Tibial artery (tissue), 4 donors: Measurements from ENCODE around the gene FADD.

Experiments
- DNase-seq, 2 donors: peaks; one replicate each; pipeline ENCODE4 v3.0.0-alpha.2; 2019
- H3K27ac ChIP-seq, 2 donors: fragments of 200-600 bp; sonication (generic) in 1 of 2; 1 replicate in 1 of 2; 2 replicates in 1 of 2; pipeline ENCODE4 v1.5.1; 2018 to 2019; ENCODE audit warnings: mild to moderate bottlenecking in 1 of 2
- H3K27me3 ChIP-seq, 2 donors: fragments of 200-600 bp; sonication (generic) in 1 of 2; one replicate each; pipeline versions ENCODE4 v1.5.1 to v1.6.0; 2016 to 2019
- H3K36me3 ChIP-seq, 3 donors: fragments of 200-600 bp; sonication (generic) in 2 of 3; one replicate each; pipeline ENCODE4 v1.5.1; 2016 to 2019; ENCODE audit warnings: mild to moderate bottlenecking in 2 of 3
- H3K4me1 ChIP-seq, 4 donors: fragments of 200-600 bp; sonication (generic) in 2 of 4; 1 replicate in 3 of 4; 2 replicates in 1 of 4; pipeline ENCODE4 v1.5.1; 2016 to 2019
- H3K4me3 ChIP-seq, 2 donors: fragments of 200-600 bp; sonication (generic) in 1 of 2; 1 replicate in 1 of 2; 2 replicates in 1 of 2; pipeline ENCODE4 v1.5.1; 2018 to 2019; ENCODE audit warnings: mild to moderate bottlenecking in 2 of 2
- H3K9me3 ChIP-seq, 3 donors: fragments of 200-600 bp; sonication (generic) in 1 of 3; one replicate each; pipeline ENCODE4 v1.5.1; 2016 to 2019
- intact Hi-C: fragments of 100-400 bp; cut with DNase I; formaldehyde crosslinking; loops from one replicate; pipeline ENCODE4 v1.15.0; 2023; ENCODE audit warnings: low total_unique reads
- TF ChIP-seq, protein P1 (sequence below), 2 experiments: fragments of 200-600 bp in 1 of 2; fragments of 450-650 bp in 1 of 2; IDR thresholded peaks; one replicate each; pipeline ENCODE4 v1.5.1; 2017 to 2019; ENCODE audit warnings: antibody characterized with exemption in 2 of 2, mild to moderate bottlenecking in 1 of 2, moderate library complexity in 1 of 2

Gene FADD

DNA sequence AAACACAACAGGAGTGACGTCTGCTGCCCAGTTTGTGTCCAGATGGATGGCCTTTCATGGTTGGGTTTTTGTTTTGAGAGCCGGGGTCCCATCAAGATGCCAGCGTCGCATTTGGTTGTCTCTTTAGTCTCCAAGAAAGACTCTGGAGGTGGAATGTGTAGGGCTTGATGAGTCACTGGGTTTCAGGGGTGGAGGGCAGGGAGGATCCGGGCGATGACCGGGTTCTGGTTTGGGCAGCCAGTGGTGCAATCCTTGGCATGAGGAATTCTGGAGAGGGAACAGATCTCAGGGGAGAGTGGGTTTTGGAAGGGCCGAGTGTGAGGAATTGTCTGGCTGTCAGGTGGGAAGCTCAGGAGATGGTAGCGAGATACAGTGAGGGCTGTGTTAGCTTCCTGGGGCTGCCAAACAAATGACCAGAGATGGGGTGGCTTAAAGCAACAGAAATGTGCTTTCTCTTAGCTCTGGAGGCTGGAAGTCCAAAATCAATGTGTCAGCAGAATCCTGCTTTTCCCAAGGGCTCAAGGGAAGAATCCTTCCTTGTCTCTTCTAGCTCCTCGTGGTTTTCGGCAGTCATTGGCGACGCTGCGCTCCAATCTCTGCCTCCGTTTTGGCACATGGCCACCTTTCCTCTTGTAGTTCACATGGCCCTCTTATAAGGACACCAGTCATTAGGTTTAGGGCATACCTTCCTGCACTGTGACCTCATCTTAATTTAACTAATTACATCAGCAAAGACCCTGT is 41.0 kb downstream of the FADD start:
- Histone ChIP-seq H3K27me3 (peaks cover 0 to 9% of the 10 kb centered on the region in 2 donors), H3K27ac (no peak overlapping the region), H3K4me3 (no peak overlapping the region), H3K9me3 (no peaks in the 10 kb centered on the region), H3K36me3 (no peaks in the 10 kb centered on the region), H3K4me1 (no peaks in the 10 kb centered on the region)
- TF ChIP-seq, protein P1, sequence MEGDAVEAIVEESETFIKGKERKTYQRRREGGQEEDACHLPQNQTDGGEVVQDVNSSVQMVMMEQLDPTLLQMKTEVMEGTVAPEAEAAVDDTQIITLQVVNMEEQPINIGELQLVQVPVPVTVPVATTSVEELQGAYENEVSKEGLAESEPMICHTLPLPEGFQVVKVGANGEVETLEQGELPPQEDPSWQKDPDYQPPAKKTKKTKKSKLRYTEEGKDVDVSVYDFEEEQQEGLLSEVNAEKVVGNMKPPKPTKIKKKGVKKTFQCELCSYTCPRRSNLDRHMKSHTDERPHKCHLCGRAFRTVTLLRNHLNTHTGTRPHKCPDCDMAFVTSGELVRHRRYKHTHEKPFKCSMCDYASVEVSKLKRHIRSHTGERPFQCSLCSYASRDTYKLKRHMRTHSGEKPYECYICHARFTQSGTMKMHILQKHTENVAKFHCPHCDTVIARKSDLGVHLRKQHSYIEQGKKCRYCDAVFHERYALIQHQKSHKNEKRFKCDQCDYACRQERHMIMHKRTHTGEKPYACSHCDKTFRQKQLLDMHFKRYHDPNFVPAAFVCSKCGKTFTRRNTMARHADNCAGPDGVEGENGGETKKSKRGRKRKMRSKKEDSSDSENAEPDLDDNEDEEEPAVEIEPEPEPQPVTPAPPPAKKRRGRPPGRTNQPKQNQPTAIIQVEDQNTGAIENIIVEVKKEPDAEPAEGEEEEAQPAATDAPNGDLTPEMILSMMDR (IDR thresholded peaks at IDR 0.05): no peak
- no peak for DNase-seq
- intact Hi-C loops: no loop called here

- no peak for DNase-seq
- Histone ChIP-seq H3K27me3 (peaks cover 0 to 5% of the 10 kb centered on the region in 2 donors), H3K4me1 (no peaks in the 10 kb centered on the region), H3K4me3 (no peak overlapping the region), H3K36me3 (no peaks in the 10 kb centered on the region), H3K27ac (no peak overlapping the region), H3K9me3 (no peaks in the 10 kb centered on the region)
- intact Hi-C loops: no loop called here
- TF ChIP-seq, protein P1 (IDR thresholded peaks at IDR 0.05): no peak
Observed at GRCh38 chr11:70244698-70245097, 41.6 kb downstream of the FADD start.

- no peak for DNase-seq
- intact Hi-C loops: no loop called here
- H3K4me1 ChIP-seq: no peaks in the 10 kb centered on the region
- no peaks in the 10 kb centered on the region for H3K9me3 ChIP-seq
- H3K27me3 ChIP-seq: no peaks in the 10 kb centered on the region
- TF ChIP-seq, protein P1 (IDR thresholded peaks at IDR 0.05): no peak
- H3K27ac ChIP-seq: no peak overlapping the region
- no peaks in the 10 kb centered on the region for H3K36me3 ChIP-seq
- no peak overlapping the region for H3K4me3 ChIP-seq
Observed at GRCh38 chr11:70246196-70246595, 43.1 kb downstream of the FADD start.

DNA sequence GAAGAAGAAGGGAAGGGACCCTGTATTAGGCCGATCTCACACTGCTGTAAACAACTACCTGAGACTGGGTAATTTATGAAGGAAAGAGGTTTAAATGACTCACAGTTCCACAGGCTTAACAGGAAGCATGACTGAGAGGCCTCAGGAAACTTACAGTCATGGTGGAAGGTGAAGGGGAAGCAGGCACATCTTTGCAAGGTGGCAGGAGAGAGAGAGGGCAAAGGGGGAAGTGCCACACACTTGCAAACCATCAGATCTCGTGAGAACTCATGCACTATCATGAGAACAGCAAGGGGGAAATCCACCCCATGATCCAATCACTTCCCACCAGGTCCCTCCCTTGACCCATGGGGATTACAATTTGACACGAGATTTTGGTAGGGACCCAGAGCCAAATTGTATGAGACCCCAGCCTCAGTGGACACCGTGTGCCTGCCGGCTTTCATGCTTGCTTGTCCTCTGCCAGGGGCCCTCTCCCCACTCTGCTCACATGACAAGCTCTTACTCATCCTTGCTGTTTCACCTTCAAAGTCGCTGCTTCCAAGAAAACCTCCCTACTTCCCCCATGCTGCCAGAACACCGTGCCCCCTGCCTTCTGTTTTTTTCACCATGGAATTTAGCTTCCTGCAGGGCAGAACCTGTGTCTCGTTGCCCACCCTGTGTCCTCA is 44.1 kb downstream of the FADD start:
- no peaks in the 10 kb centered on the region for H3K9me3 ChIP-seq
- no peaks in the 10 kb centered on the region for H3K36me3 ChIP-seq
- H3K27ac ChIP-seq: no peak overlapping the region
- DNase-seq: no peak
- peaks cover 0 to 1% (median 0%) of the 10 kb centered on the region in 4 donors for H3K4me1 ChIP-seq
- H3K27me3 ChIP-seq: no peaks in the 10 kb centered on the region
- TF ChIP-seq, protein P1 (IDR thresholded peaks at IDR 0.05): no peak
- intact Hi-C loops: no loop called here
- no peak overlapping the region for H3K4me3 ChIP-seq

DNA sequence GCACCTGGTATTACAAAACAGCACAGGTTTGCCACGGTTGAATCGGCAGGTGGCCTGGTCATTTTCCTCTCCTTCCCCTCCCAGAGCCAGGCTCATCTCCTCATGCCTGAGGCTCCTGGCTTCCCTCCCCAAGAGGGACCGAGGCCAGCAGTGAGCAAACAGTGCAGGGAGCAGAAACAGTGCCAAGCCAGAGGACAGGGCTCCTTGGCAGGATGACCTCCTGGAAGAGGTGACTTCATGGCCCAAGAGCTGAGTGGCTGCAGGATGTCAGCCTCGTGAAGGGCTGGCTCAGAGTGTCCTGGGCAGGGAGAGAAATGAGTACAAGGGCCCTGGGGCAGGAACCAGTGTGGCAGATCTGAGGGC is 44.6 kb downstream of the FADD start:
- Histone ChIP-seq H3K4me3 (no peak overlapping the region), H3K9me3 (no peaks in the 10 kb centered on the region), H3K4me1 (peaks cover 0 to 6% (median 0%) of the 10 kb centered on the region in 4 donors), H3K27me3 (no peaks in the 10 kb centered on the region), H3K36me3 (no peaks in the 10 kb centered on the region), H3K27ac (no peak overlapping the region)
- TF ChIP-seq, protein P1 (IDR thresholded peaks at IDR 0.05): no peak
- intact Hi-C loops: no loop called here
- DNase-seq: no peak
